Stimulated activated naive CD8-positive, alpha-beta T cell treated with anti-CD3 and anti-CD28 coated beads, Interleukin-15, Interleukin-2, amounts not matched to agents 100 ng/mL and 50 ng/mL, for 24 hours (primary cell): Measurements from ENCODE around the gene PPFIBP2.
"Not testable (repeated sequence)": the region's sequence is repeated elsewhere in the genome, so short reads cannot be mapped to it uniquely, and the experiment has no call there.

Experiments used
- H3K27ac Mint-ChIP-seq: one replicate; pipeline ENCODE4 v1.8.0; 2021; ENCODE audit warnings: mild to moderate bottlenecking, mixed read lengths
- H3K27me3 Mint-ChIP-seq: one replicate; pipeline ENCODE4 v1.8.0; 2021; ENCODE audit warnings: mixed read lengths
- H3K36me3 Mint-ChIP-seq: one replicate; pipeline ENCODE4 v1.8.0; 2021; ENCODE audit warnings: low read depth, mixed read lengths
- H3K4me1 Mint-ChIP-seq: one replicate; pipeline ENCODE4 v1.8.0; 2021; ENCODE audit warnings: low read depth, mixed read lengths
- H3K4me3 Mint-ChIP-seq: one replicate; pipeline ENCODE4 v1.8.0; 2021; ENCODE audit warnings: mild to moderate bottlenecking, mixed read lengths
- H3K9me3 Mint-ChIP-seq: one replicate; pipeline ENCODE4 v1.8.0; 2021; ENCODE audit warnings: mixed read lengths

Gene PPFIBP2

DNA sequence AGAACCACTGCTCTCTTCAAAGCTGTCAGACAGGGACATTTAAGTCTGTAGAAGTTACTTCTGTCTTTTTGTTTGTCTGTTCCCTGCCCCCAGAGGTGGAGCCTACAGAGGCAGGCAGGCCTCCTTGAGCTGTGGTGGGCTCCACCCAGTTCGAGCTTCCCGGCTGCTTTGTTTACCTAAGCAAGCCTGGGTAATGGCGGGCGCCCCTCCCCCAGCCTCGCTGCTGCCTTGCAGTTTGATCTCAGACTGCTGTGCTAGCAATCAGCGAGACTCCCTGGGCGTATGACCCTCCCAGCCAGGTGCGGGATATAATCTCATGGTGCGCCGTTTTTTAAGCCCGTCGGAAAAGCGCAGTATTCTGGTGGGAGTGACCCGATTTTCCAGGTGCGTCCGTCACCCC, 149.7 kb downstream of the PPFIBP2 start:
- H3K4me1 Mint-ChIP-seq, H3K4me3 Mint-ChIP-seq, H3K36me3 Mint-ChIP-seq, H3K27me3 Mint-ChIP-seq, H3K9me3 Mint-ChIP-seq, H3K27ac Mint-ChIP-seq: not testable (repeated sequence)

DNA sequence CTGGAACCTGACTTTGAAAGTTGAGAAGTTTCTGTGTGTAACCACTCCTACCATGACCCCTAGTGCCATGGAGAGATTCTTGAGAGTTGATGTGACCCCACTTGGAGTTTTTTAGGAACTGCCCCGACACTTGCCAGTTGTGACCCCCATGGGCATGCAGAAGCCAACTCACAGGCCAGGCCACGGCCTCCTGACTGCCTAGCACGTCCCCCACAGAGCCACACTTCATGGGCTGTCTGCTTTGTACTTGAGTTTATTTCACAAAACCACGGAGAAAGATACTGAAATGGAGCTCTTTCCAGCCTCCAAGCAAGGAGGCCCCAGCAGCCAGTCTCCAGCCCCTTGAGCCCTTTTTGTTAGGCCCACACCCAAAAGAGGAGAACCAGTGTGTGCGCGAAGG, 151.1 kb downstream of the PPFIBP2 start:
- Mint-ChIP-seq H3K27ac (no peak overlapping the region), H3K36me3 (peaks cover 3% of the 10 kb centered on the region), H3K9me3 (no peaks in the 10 kb centered on the region), H3K4me3 (no peak overlapping the region), H3K4me1 (no peaks in the 10 kb centered on the region), H3K27me3 (no peaks in the 10 kb centered on the region)

DNA sequence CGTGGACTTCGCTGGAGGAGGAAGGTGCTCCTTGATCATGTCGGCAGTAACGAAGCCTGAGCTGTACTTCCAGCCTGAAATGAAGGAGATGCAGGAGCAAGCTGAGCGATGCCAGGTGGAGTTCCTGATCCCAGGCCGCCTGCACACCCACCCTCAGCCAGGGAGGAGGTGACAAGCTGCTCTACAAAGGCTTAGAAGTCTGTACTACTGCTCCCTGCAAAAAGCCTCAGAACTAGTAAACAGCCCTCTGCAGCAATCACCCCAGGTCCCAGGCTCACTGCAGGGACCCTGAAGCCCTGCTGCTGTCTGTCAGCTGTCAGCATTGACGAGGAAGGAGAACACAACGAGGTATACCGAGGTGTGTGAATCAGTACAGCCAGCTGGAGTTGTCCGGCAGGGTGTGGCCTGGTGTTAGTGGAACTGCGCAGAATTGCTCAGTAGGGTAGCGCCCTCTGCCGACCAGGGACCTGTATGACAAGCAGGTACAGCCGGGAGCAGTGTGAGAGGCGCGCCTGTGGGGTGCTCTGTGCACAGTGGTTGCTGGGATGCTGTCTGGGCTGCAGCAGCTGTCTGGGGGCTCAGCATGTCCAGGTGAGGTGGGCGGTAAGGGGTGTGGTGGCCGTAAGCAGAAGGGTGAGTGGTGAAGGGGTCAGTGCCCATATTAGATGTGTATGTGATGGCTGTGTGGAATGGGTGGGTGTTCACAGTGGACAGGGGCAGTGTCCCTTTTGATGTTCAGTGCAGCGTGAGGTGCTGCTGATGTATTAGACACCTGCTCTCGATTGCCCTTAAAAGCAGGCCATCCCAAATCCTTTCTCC, 151.9 kb downstream of the PPFIBP2 start:
- Mint-ChIP-seq H3K27me3 (no peaks in the 10 kb centered on the region), H3K36me3 (peaks cover 3% of the 10 kb centered on the region), H3K27ac (peak overlapping the region; percentile 36), H3K4me3 (no peak overlapping the region), H3K4me1 (peaks cover 2% of the 10 kb centered on the region), H3K9me3 (no peaks in the 10 kb centered on the region)

DNA sequence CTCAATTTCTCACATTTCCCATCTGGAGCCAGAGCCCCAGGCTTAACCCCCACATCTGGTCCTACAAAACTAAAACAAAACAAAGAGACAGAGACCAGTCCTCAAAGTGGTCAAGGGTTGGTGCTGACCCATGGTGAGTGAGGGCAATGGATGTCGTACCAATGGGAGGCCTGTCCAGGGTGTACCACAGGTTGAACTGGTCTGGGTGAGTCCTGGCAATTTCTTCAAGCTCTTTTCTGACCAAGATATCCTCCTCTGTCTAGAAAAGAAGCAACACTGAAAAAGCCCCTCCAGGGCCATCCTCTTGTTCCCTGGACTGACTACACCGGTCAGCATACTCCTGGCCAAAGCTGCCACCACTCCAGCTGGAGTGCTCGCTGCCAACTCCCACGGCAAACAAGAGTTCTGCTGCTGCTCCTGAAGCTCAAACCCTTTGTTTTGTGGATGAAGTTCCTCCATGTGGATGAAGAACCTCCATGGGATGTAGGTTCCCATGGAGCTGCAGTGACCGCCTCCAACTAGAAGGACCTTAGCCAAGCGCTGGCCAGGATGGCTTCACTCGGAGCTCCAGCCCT, 152.6 kb downstream of the PPFIBP2 start:
- no peak overlapping the region for H3K4me3 Mint-ChIP-seq
- H3K27me3 Mint-ChIP-seq, result no peaks in the 10 kb centered on the region

DNA sequence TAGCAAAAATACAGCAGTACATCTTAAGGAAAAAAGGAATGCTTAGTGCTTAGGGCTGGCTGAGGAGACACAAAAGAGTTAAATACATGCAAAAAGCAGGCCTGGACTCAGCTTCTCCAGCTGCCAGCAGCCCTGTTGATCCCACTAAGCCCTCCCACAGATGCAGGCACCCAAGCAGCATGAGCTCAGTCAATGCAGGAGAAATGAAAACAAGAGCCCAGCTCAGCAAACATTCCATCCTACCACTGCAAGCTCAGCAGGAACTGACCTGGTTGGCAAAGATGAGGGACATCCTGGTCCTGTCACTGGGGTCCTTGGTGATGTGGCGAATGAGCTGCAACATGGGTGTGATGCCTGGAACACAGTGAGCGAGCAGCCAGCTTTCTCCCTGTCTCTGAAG, 153.7 kb downstream of the PPFIBP2 start:
- peaks cover 3% of the 10 kb centered on the region for H3K36me3 Mint-ChIP-seq
- H3K9me3 Mint-ChIP-seq, result no peaks in the 10 kb centered on the region
- H3K4me1 Mint-ChIP-seq, result peaks cover 15% of the 10 kb centered on the region
- no peak overlapping the region for H3K27ac Mint-ChIP-seq
- H3K27me3 Mint-ChIP-seq, result peaks cover 6% of the 10 kb centered on the region
- H3K4me3 Mint-ChIP-seq, result no peak overlapping the region

More for the DNA sequence above, 152.6 kb downstream of the PPFIBP2 start:
- Mint-ChIP-seq H3K27ac (no peak overlapping the region), H3K4me1 (peaks cover 5% of the 10 kb centered on the region), H3K9me3 (no peaks in the 10 kb centered on the region), H3K36me3 (peaks cover 3% of the 10 kb centered on the region)

DNA sequence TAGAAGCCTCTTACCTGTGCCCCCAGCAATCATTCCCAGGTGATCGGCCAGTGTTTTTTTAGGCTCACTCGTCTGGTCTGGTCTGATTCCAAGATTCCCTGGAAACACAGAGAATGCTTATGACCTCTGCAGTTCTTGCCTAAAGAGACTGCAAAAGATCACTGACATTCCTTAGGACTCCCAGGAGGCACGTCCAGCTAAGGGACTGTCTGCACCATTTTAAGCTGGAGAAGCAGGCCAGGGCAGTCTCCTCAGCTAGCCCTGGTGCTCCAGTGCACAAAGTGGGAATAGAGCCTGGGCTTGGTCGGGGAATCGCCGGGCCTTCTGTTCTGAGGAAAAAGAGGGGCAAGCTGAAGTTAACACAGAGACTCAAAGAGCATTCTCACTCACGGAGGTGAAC, 154.7 kb downstream of the PPFIBP2 start:
- peaks cover 8% of the 10 kb centered on the region for H3K27me3 Mint-ChIP-seq
- H3K27ac Mint-ChIP-seq, result no peak overlapping the region
- peaks cover 20% of the 10 kb centered on the region for H3K4me1 Mint-ChIP-seq
- H3K36me3 Mint-ChIP-seq, result peaks cover 3% of the 10 kb centered on the region
- no peaks in the 10 kb centered on the region for H3K9me3 Mint-ChIP-seq
- H3K4me3 Mint-ChIP-seq, result no peak overlapping the region

DNA sequence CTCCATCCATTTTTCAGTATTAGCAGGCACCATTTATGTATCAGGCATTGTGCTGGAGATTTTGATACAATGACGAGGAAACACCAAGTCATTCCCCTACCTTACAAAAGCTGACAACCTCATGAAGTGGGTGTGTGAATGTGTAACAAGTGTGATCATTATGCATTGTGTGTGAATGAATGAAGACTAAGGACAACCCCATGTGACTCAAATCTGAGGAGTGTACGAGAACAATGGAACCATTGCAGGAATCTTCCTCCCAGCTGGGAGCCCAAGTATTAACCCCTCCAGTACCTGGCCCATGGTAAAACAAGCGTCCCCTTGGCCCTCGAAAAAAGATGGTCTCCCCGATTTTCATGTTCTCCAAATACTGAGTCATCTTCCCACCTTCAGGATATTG, 155.1 kb downstream of the PPFIBP2 start:
- no peaks in the 10 kb centered on the region for H3K9me3 Mint-ChIP-seq
- no peak overlapping the region for H3K4me3 Mint-ChIP-seq
- H3K36me3 Mint-ChIP-seq, result peaks cover 2% of the 10 kb centered on the region
- peaks cover 21% of the 10 kb centered on the region for H3K4me1 Mint-ChIP-seq
- peaks cover 10% of the 10 kb centered on the region for H3K27me3 Mint-ChIP-seq
- H3K27ac Mint-ChIP-seq, result no peak overlapping the region

DNA sequence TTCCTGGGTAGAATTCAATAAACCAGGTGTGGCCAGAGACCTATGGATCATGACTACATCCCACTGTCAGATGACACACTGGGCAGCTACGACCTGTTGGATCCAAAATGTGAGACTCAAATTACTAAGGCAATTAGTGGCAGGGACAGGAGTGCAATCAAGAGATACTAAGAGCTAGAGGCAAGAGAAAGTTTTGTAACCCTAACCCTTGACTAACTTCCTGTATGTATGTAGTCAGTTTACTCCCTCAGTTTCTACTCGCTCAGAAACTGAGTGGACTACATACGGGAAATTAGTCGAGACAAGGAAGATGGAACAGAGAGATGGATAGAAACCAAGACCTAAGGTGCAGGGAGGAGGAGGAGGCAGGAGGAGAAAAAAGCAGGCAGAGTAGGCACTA, 156.8 kb downstream of the PPFIBP2 start:
- Mint-ChIP-seq H3K9me3 (no peaks in the 10 kb centered on the region), H3K4me3 (no peak overlapping the region), H3K27ac (no peak overlapping the region), H3K36me3 (no peaks in the 10 kb centered on the region), H3K4me1 (peaks cover 24% of the 10 kb centered on the region), H3K27me3 (peaks cover 27% of the 10 kb centered on the region)

DNA sequence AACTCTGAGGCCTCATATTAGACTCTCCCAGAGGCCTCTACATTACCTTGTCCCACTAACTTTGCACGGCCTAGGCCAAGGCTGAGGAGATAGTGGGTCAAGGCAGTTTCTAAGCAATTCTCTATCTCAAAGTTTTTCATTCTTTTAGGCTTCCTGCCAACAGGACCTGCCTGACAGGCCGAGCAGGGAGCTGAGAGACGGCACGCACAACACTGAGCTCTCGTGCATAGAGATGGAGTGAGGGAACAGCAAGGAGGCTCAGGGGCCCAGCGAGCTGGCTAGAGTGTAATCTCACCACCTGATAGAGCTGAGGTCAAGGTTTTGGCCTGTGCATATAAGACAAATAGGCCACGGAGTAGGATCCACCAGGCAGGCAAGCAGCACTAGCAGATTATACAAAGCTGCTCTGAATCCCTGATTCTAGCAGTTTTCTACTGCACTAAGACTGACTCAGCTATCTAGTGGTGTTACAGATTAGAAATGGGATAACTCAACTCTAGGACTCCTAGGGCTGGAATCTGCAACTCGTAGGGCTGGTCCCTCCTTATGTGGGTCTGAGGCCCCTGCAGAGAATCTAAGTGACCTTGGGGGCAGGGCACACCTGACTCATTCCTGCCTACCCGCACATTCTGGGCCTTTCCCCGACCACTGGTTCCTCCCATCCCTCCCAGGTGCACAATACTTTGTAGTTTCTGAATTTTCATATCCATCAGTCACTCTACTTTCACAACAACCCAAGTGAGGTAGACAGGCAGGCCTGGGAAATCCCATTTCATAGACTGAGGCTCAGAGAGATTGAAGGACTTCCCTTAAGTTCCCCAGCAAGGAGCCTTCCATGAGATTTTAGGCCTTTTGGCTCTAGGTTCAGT, 157.8 kb downstream of the PPFIBP2 start:
- H3K4me3 Mint-ChIP-seq, result no peak overlapping the region
- no peaks in the 10 kb centered on the region for H3K36me3 Mint-ChIP-seq
- peaks cover 36% of the 10 kb centered on the region for H3K27me3 Mint-ChIP-seq

DNA sequence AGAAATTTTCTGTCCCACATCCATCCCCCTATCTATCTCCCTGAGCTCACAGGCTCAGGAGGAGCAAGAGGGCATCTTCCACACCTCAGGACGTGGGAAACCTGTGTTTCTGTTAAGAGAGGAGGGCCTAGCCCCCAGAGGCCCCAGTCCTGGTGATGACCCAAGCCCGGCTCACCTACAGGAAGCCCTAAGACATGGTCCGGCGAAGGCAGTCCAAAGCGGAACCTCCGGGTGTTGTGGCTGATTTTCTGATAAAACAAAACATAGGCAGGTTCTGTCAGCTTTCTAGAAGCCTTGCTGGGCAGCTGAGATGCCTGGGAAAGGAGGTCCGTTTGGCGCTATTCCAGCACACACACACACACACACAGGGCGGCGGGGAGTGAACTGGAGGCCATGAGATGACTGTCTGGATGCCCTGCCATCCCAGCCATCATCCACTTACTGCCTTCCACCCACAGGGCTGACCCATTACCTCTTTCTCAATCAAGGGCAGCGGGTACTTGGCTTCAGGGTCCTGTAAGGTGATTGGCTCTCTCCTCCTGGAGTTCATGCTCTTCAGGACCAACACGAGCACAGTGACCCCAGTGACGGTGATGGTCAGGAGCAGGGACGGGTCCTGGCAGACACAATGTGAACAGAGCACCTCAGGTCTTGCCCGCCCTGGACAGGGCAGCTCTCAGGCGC, 158.6 kb downstream of the PPFIBP2 start:
- peak overlapping the region; percentile 30 for H3K4me3 Mint-ChIP-seq
- no peaks in the 10 kb centered on the region for H3K36me3 Mint-ChIP-seq
- H3K4me1 Mint-ChIP-seq, result peaks cover 29% of the 10 kb centered on the region
- H3K27me3 Mint-ChIP-seq, result peaks cover 45% of the 10 kb centered on the region
- peak overlapping the region; percentile 59 for H3K27ac Mint-ChIP-seq
- no peaks in the 10 kb centered on the region for H3K9me3 Mint-ChIP-seq

More for the DNA sequence above, 157.8 kb downstream of the PPFIBP2 start:
- peaks cover 24% of the 10 kb centered on the region for H3K4me1 Mint-ChIP-seq
- peak overlapping the region; percentile 59 for H3K27ac Mint-ChIP-seq
- no peaks in the 10 kb centered on the region for H3K9me3 Mint-ChIP-seq

DNA sequence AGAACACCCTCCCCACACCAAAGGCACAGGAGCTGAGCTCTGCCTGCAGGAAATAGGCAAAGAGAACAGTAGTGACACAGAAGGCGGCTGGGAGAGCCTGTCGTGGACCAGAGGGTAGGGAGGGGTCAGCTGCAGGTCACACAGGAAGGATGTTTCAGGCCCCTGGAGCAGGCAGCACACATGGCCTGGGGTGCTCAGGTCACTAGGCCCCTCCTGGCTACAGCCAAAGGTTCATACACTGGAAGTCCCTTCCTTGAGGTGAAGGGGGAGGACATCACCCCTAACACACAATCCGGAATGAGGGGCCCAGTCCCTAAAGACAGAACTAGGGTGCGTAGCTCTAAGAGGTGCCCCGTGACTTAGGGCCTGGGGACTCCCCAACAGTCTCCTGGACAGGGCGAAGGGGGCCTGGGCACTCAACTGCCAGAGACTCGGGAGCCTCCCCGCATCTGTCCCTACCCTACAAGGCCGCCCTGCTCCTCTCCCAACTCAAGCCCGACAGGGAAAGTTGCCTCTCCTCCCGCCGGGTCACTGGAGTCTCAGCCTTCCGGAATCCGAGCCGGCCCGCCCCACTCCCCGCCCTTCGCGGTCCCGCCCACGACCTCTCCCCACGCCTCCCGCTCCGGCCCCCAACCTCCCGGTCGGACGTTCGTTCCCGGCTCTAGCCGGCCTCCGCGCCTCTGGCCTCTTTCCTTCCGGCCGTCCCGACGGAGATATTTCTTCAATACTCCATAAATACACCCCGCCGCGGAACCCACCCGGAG, 159.3 kb downstream of the PPFIBP2 start, which contains the start of gene CYB5R2:
Gene CYB5R2, minus strand, starts transcription at position 541 of the 764 bp plus-strand sequence. CDS start 675 bp downstream, outside the sequence.
- no peaks in the 10 kb centered on the region for H3K36me3 Mint-ChIP-seq
- peak within 1 kb of the TSS; percentile 67 for H3K4me3 Mint-ChIP-seq
- H3K27me3 Mint-ChIP-seq, result peaks cover 52% of the 10 kb centered on the region
- H3K9me3 Mint-ChIP-seq, result no peaks in the 10 kb centered on the region
- peaks cover 33% of the 10 kb centered on the region for H3K4me1 Mint-ChIP-seq
- H3K27ac Mint-ChIP-seq, result no peak within 1 kb of the TSS

DNA sequence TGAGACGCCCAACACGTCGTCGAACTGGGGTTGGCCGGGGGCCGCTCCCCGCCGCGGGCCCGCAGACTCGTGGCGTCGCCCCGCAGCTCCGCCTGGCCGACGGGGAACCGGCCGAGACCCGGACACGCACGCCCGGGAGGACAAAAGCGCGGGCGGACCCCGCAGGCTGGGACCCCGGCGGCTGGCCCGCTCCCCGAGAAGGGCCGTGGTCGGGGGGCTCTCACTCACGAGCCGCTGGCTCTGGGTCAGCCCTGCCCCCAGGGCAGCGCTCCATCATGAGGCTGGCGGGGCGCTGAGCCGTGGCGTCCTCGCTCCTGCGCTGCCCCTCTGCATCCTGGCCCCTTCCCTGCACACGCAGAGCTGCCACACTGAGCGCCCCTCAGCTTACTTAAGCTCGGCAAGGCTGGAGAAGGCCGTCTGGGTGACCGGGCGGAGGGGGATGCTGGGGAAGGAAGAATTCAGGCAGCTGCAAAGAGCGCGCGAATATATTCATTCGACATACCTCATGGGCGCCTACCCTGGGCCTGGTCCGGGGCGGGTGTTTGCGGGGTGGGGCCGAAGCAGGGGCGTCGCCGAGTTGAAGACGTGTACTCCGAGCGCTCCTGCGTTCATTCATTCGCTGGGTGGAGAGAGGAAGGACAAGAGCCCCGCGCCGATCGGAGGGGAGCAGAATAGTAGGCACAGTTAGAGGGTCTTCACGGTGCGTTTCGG, 160.1 kb downstream of the PPFIBP2 start:
- Mint-ChIP-seq H3K36me3 (no peaks in the 10 kb centered on the region), H3K27me3 (peaks cover 56% of the 10 kb centered on the region), H3K9me3 (no peaks in the 10 kb centered on the region), H3K4me3 (peak overlapping the region; percentile 67), H3K27ac (no peak overlapping the region), H3K4me1 (peaks cover 33% of the 10 kb centered on the region)

DNA sequence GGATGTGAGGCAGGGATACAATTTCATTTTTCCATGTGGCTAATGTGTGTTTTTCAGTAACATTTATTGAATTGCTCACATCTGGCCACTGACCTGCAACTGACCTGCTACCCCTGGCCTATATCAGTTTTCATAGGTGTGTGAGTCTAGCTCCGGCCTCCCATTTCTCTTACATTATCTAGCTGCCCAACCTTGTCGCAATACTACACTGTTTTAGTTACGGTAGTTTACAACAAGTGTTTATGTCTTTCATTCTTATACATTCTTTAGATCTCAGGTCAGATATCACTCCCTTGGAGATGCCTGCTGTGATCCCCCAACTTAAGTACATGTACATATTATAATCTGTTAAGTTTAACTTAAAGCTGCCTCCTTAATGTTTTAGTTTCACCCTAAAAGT, 161.8 kb downstream of the PPFIBP2 start:
- Mint-ChIP-seq H3K27ac (no peak overlapping the region), H3K4me1 (peaks cover 32% of the 10 kb centered on the region), H3K4me3 (peak overlapping the region; percentile 23), H3K36me3 (no peaks in the 10 kb centered on the region), H3K9me3 (no peaks in the 10 kb centered on the region), H3K27me3 (peaks cover 65% of the 10 kb centered on the region)
